Endothelial cell of umbilical vein (primary cell): ENCODE results near the gene PHLPP2.

Experiments
- EZH2 ChIP-seq: IDR thresholded peaks from 2 replicates; pipeline ENCODE4 v1.6.1; 2012; ENCODE audit warnings: borderline replicate concordance, low read depth, mild to moderate bottlenecking, moderate library complexity, low read length, inconsistent platforms; ENCODE audit not compliant: severe bottlenecking
- POLR2A ChIP-seq: IDR thresholded peaks from 2 replicates; pipeline ENCODE4 v1.6.1; 2012; ENCODE audit warnings: low read depth, mild to moderate bottlenecking, control low read depth, low read length
- TF ChIP-seq, protein P1 (sequence below), 2 donors: IDR thresholded peaks; 1 replicate in 1 of 2; 2 replicates in 1 of 2; pipeline ENCODE4 v1.5.1; 2011; ENCODE audit warnings: low read length in 2 of 2, mild to moderate bottlenecking in 2 of 2, moderate library complexity in 2 of 2, control low read depth in 1 of 2, inconsistent platforms in 1 of 2, low read depth in 1 of 2; ENCODE audit not compliant: insufficient read depth in 1 of 2; ENCODE audit errors: extremely low read depth in 1 of 2

DNA sequence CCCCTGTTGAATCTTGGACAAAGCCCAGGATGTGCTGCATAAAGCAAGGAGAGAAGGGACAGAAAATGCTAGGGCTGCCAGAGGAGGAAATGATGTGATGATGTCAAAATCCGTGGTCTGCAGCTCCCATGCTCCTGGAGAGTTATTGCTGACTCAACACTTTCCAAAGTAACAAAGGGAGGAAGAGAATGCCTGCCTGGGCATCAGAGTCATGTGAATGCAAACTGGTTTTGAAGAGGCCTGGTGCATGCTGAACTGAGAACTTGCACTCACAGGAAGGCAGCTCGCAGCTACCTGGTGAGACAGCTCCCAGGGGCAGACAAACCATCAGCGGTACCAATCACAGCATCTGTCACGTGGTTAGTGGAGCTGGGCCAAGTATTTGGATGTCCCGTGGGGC, 95.7 kb downstream of the PHLPP2 start:
- TF ChIP-seq, protein P1, sequence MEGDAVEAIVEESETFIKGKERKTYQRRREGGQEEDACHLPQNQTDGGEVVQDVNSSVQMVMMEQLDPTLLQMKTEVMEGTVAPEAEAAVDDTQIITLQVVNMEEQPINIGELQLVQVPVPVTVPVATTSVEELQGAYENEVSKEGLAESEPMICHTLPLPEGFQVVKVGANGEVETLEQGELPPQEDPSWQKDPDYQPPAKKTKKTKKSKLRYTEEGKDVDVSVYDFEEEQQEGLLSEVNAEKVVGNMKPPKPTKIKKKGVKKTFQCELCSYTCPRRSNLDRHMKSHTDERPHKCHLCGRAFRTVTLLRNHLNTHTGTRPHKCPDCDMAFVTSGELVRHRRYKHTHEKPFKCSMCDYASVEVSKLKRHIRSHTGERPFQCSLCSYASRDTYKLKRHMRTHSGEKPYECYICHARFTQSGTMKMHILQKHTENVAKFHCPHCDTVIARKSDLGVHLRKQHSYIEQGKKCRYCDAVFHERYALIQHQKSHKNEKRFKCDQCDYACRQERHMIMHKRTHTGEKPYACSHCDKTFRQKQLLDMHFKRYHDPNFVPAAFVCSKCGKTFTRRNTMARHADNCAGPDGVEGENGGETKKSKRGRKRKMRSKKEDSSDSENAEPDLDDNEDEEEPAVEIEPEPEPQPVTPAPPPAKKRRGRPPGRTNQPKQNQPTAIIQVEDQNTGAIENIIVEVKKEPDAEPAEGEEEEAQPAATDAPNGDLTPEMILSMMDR (IDR thresholded peaks at IDR 0.05; ENCODE audit: extremely low read depth in 1 of 2, insufficient read depth in 1 of 2, low read depth in 1 of 2, low read length in 2 of 2): no peak
- no peak for TF ChIP-seq POLR2A
- TF ChIP-seq EZH2: no peak
